K562 (cell line): Measurements from ENCODE around the gene MINAR1.

Experiments
- CTCF ChIP-seq, 3 experiments: IDR thresholded peaks in 2 of 3; conservative IDR thresholded peaks in 1 of 3; 2 replicates each; pipeline ENCODE4 v1.5.1; 2011 to 2012; ENCODE audit warnings: low read length in 3 of 3, mild to moderate bottlenecking in 3 of 3, control low read depth in 2 of 3, improper control_type of control experiment in 1 of 3, inconsistent platforms in 1 of 3, low read depth in 1 of 3, mixed read lengths in 1 of 3, moderate library complexity in 1 of 3; ENCODE audit not compliant: insufficient read depth in 2 of 3
- ELK1 ChIP-seq: sonication (generic); formaldehyde crosslinking; IDR thresholded peaks from 2 replicates; pipeline ENCODE4 v1.8.1; 2022; ENCODE audit warnings: missing genetic modification reagents
- HES1 ChIP-seq: fragments of 450-650 bp; IDR thresholded peaks from 2 replicates; pipeline ENCODE4 v1.6.1; 2016; ENCODE audit warnings: low read depth, mild to moderate bottlenecking, moderate library complexity
- IRF9 ChIP-seq: fragments of 450-650 bp; IDR thresholded peaks from 2 replicates; pipeline ENCODE4 v1.6.1; 2016; ENCODE audit warnings: missing biosample characterization, missing genetic modification characterization
- POLR2AphosphoS5 ChIP-seq: IDR thresholded peaks from 2 replicates; pipeline ENCODE4 v1.6.1; 2011; ENCODE audit warnings: mild to moderate bottlenecking, low read depth, low read length, moderate library complexity; ENCODE audit not compliant: control insufficient read depth, insufficient read depth
- TAF15 ChIP-seq: fragments of 200-400 bp; formaldehyde crosslinking; IDR thresholded peaks from 2 replicates; pipeline ENCODE4 v1.6.1; 2017; ENCODE audit warnings: mild to moderate bottlenecking, low read depth, low read length, moderate library complexity
- ZNF407 ChIP-seq: fragments of 450-650 bp; IDR thresholded peaks from 2 replicates; pipeline ENCODE4 v1.6.1; 2016; ENCODE audit warnings: low read depth
- ZNF41 ChIP-seq: fragments of 250-450 bp; sonication (Bioruptor Pico); conservative IDR thresholded peaks from 2 replicates; pipeline ENCODE4 v1.4.0; 2020; ENCODE audit warnings: mild to moderate bottlenecking

- TF ChIP-seq TAF15, result no peak
- no peak for TF ChIP-seq ELK1 (CRISPR knock-in tag)
- TF ChIP-seq HES1, result no peak
- no peak for TF ChIP-seq IRF9
- no peak for TF ChIP-seq ZNF407
- TF ChIP-seq CTCF (IDR thresholded peaks at IDR 0.05 in 2 of 3, conservative IDR thresholded peaks at IDR 0.05 in 1 of 3; ENCODE audit: insufficient read depth in 2 of 3, low read depth in 1 of 3, low read length in 3 of 3), result no peak
- TF ChIP-seq POLR2AphosphoS5, result no peak
- no peak for TF ChIP-seq ZNF41 (CRISPR knock-in tag)
Measured at GRCh38 chr15:79455361-79455760, 23.2 kb downstream of the MINAR1 start.
